HG02623 (cell line): ENCODE results near the gene NCL.
"Not testable (repeated sequence)": the region's sequence is repeated elsewhere in the genome, so short reads cannot be mapped to it uniquely, and the experiment has no call there.

Experiments used
- ATAC-seq: cut with Tn5 transposase; IDR thresholded peaks from one replicate; pipeline ENCODE4 v1.9.1; 2021; ENCODE audit warnings: moderate library complexity; ENCODE audit not compliant: unreplicated experiment

Gene NCL

DNA sequence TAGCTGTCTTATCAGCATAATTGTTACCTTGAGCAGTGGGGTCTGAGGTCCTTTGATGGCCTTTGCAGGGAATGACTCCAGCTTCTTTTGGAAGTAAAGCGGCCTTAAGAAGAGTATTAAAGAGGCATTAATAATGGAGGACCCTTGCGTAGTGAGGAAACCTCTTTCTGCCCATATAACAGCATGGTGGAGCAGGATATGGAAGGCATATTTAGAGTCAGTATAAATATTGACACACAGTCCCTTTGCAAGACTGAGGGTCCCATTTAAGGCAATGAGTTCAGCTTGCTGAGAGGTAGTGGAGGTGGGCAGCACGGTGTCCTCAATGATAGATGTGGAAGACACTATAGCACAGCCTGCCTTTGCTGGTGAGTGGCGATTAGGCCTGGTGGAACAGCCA lies 32.7 kb downstream of the NCL start:
- ATAC-seq = no peak

DNA sequence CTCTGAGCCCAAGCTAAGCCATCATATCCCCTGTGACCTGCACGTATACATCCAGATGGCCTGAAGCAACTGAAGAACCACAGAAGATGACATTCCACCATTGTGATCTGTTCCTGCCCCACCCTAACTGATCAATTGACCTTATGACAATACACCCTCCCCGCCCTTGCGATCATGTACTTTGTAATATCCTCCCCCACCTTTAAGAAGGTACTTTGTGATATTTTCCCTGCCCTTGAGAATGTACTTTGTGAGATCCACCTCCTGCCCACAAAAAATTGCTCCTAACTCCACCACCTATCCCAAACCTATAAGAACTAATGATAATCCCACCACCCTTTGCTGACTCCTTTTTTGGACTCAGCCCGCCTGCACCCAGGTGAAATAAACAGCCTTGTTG lies 33.8 kb downstream of the NCL start:
- not testable (repeated sequence) for ATAC-seq

DNA sequence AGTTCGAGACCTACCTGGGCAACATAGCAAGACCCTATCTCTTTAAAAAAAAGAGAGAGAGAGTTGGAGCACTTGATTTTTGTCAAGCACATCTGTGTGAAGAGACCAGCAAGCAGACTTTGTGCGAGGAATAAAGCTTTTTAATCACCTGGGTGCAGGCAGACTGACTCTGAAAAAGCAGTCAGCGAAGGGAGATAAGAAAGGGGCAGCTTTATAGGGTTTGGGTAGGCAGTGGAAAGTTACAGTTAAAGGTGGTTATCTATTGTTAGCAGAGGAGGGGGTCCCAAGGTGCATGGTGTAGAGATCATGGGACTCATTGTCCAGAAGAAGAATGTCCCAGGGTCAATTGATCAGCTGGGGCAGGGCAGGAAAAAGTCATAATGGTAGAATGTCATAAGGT lies 34.4 kb downstream of the NCL start:
- ATAC-seq = no peak

- no peak for ATAC-seq
Measured at GRCh38 chr2:231429152-231429551, 35.1 kb downstream of the NCL start.

DNA sequence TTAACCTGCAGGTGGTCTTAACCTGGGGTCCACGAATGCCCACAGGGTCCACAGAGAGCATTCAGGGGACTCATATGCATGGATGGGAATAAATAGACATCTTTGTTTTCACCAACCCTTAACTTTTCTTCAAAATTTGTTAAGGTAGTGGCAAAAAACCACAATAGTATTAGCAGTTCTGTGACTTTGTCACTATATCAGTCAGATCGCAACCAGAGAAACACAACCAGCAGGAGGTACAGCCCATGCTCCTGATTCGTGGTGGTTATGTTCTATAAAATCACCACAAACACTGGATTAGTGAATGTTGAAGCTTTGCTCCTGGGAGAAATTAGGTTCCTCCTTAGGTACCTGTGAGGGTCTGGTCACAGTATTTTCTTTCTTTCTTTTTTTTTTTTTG lies 37.2 kb downstream of the NCL start:
- ATAC-seq = no peak

DNA sequence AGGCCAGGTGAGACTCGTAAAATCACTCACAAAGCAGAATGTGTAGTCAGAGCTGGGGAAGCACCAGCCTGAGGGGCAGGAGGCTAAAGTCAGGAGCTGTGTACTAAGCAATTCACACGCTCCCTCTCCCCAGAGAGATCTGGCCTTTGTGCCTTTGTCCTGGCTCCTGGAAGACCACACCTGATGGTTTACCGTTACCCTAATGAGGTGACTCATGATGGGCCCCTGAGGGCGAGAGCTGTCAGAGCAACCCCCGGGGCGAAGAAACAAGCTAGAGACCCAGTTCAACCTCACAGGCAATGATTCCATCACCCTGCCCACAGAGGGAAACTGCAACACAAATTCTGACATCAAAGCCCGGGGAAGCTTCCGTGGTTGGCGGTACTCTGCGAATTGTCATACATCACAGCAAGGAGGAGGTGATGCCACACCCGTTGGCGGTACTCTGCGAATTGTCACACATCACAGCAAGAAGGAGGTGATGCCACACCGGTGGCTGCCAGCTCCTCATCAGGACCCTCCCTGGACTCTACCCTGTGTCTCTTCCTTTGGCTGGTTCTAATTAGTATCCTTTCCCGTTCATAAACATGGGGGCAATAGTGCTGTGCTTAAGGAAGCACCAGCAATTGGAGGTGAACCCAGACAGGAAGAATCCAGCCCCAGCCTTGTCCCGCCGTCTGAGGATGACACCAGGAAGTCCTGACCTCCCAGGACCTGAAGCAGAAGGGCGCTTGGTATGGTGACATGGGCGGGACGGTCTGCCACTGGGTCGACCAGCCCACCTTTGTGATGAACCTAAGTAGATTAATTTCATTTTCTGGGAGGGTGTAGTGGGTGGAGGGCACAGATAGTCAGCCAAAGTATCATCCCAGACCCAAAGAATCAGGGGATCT lies 38.2 kb downstream of the NCL start:
- no peak for ATAC-seq

GRCh38 chr2:231425291-231425810 lies 38.9 kb downstream of the NCL start:
- no peak for ATAC-seq

DNA sequence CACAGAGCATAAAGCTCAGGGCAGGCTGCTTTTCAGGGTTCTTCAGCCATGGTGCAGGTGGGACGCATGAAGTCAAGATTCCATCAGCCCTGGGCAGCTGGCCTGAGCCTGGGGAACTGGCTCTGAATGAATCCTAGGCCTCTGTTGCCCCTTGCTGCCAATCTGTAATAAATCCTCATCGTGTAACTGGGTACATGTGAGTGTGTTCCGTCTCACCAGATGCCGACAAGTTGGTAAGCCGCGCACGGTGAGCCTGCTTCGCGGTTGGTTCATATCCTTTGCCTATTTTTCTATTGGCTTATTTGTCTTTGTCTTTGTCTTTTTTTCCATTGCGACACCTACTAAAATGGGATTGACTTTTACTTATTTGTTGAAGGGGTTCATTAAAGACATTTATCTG lies 41.1 kb downstream of the NCL start:
- no peak for ATAC-seq

GRCh38 chr2:231422056-231422455 lies 42.2 kb downstream of the NCL start:
- no peak for ATAC-seq

- no peak for ATAC-seq
Measured at GRCh38 chr2:231421051-231421580, 43.2 kb downstream of the NCL start.

GRCh38 chr2:231418820-231419640 lies 45.3 kb downstream of the NCL start:
- no peak for ATAC-seq

- ATAC-seq = no peak
Measured at GRCh38 chr2:231415029-231415428, 49.3 kb downstream of the NCL start.

DNA sequence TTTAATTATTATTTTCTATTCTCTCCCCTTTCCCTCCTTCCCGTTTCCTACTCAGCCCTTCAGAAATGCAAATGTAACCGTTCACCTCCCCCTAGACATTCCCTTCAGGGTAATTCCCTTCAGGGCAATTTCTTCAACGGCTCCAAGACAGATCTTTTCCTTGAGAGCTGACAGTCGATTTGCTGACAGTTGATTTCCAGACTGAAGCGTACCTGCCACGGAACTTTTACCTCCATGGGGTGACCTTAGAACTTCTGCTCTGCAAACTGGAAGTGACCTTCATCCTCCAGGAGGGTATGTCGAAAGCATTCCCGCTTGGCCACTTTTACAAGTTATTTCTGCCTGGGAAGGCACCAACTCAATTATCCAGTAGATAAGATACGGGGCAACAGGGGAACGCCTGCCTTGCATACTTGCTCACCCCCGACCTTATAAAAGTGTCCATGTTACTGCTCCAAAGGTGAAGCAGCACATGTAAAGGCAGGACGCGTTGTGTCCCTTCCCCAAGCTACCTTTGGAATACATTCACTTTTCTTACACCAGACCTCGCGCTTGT lies 50.3 kb downstream of the NCL start:
- ATAC-seq = no peak

GRCh38 chr2:231413456-231413855 lies 50.8 kb downstream of the NCL start:
- ATAC-seq = no peak

- no peak for ATAC-seq
Measured at GRCh38 chr2:231412618-231412963, 51.7 kb downstream of the NCL start.

DNA sequence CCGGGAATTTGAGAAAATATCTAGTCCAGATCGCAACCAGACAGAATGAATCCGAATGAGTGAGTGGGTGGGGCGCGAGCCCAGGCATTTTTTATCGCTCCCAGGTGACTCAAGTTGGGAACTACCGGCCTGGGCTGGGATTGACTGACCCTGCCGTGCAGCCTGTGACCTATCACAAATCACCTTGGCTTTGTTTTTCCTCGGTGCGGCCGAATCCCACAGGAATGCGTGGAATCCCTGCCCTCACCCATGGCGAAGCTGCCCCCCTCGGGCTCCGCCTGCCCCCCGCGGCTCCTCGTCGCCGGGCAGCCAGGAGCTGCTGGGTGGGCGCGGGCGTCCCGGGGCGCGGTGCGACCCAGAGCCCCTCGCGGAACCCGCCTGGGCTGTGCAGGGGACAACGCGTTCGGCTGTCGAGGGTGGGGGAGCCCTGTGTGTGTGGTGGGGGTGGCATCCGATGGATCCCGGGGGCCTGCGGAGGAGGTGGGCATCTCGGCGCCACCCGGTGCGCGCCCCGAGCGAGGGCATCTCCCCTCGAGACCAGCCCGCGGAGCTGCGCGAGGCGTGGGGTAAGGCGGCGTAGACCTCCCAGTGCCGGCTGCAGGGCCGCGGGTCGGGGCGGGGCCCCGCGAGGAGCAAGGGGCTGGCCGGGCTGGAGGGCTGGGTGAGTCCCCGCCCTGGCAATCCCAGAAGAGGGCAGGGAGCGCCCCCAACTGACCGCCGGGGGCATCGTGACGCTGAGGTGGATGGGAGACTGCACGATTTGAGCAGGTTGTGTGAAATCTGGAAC lies 52.3 kb downstream of the NCL start:
- peak; percentile 97 for ATAC-seq

- ATAC-seq = no peak
Measured at GRCh38 chr2:231411237-231411636, 53.0 kb downstream of the NCL start.

- ATAC-seq = no peak
Measured at GRCh38 chr2:231410293-231411004, 53.8 kb downstream of the NCL start.

DNA sequence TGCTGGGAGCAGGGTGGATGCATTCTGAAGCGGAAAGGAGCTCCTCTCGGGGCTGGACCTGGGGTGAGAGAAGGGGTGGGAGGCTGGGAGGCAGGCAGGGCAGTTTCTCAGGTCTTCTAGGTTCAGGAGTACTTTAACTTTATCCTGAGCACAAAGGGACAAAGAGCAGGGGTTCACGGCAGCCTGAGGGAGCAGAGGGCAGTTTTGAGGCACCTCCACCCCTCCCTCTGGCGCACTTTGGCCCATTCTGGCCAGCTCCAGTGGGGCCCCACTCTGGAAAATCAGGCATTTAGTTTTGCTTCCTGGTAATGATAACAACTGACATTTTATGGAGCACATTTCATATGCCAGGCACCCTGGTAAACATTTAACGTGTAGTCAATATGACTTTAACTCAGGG lies 54.5 kb downstream of the NCL start:
- ATAC-seq = no peak

- not testable (repeated sequence) for ATAC-seq
Measured at GRCh38 chr2:231408304-231408703, 56.0 kb downstream of the NCL start.
